ENCODE results near the gene ZKSCAN5.
A peak's percentile ranks its signal among the peaks of the same experiment; 100 is the strongest.

Gene ZKSCAN5

DNA sequence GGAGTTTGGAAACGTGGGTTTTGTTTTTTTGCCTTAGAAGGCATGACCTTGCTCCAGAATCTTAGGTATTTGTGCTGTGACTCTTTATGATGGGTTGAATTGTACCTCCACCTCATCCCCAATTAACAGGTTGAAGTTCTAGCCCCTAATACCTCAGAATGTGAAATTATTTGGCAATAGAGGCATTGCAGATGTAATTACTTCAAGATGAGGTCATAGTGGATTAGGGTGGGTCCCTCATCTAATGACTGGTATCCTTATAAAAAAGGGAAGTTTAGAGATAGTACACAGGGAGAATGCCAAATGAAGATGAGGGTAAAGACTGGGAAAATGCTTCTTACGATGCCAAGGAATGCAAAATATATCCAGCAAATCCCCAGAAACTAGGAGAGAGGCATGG is 50.5 kb downstream of the ZKSCAN5 start:
- H3K4me1 ChIP-seq (ENCODE audit: control insufficient read depth in 1 of 2, insufficient read depth in 1 of 2, low read depth in 1 of 2, low read length in 1 of 2) = peaks cover 34% of the 10 kb centered on the region in 2 experiments
- TF ChIP-seq, protein P1, sequence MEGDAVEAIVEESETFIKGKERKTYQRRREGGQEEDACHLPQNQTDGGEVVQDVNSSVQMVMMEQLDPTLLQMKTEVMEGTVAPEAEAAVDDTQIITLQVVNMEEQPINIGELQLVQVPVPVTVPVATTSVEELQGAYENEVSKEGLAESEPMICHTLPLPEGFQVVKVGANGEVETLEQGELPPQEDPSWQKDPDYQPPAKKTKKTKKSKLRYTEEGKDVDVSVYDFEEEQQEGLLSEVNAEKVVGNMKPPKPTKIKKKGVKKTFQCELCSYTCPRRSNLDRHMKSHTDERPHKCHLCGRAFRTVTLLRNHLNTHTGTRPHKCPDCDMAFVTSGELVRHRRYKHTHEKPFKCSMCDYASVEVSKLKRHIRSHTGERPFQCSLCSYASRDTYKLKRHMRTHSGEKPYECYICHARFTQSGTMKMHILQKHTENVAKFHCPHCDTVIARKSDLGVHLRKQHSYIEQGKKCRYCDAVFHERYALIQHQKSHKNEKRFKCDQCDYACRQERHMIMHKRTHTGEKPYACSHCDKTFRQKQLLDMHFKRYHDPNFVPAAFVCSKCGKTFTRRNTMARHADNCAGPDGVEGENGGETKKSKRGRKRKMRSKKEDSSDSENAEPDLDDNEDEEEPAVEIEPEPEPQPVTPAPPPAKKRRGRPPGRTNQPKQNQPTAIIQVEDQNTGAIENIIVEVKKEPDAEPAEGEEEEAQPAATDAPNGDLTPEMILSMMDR (IDR thresholded peaks at IDR 0.05) = no peak
- no peaks in the 10 kb centered on the region for H3K9me3 ChIP-seq
- H3K27ac ChIP-seq = no peak overlapping the region
- H3K4me3 ChIP-seq (ENCODE audit: low read depth in 1 of 2, low read length in 1 of 2) = no peak overlapping the region
- H3K36me3 ChIP-seq = peaks cover 7% of the 10 kb centered on the region
- H3K27me3 ChIP-seq = no peaks in the 10 kb centered on the region

DNA sequence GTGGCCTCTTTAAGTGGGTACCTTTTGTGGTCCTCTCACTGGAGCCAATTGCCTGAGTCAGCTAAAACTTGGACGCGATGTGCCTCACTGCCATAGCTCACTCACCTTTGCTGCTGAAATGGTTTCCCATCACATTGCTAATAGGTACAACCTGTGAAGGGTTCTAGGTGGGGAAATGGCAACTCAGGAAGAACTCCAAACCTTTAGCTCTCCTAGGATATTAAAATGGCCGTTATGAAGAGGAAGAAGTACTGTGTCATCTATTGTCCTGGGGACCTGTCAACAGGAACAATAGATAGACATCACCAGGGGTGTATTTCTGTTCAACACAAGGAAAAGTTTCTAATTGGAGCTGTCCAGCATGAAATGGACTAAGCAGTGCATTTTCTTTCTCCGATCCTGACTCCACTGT is 52.7 kb downstream of the ZKSCAN5 start:
- Histone ChIP-seq H3K4me3 (ENCODE audit: low read depth in 1 of 2, low read length in 1 of 2) (peak overlapping the region; percentile 82 to 95), H3K9me3 (no peaks in the 10 kb centered on the region), H3K27ac (peak overlapping the region; percentile 97), H3K4me1 (ENCODE audit: control insufficient read depth in 1 of 2, insufficient read depth in 1 of 2, low read depth in 1 of 2, low read length in 1 of 2) (peaks cover 27% of the 10 kb centered on the region in 2 experiments), H3K36me3 (peaks cover 28% of the 10 kb centered on the region), H3K27me3 (no peaks in the 10 kb centered on the region)
- TF ChIP-seq, protein P1 (IDR thresholded peaks at IDR 0.05) = no peak

DNA sequence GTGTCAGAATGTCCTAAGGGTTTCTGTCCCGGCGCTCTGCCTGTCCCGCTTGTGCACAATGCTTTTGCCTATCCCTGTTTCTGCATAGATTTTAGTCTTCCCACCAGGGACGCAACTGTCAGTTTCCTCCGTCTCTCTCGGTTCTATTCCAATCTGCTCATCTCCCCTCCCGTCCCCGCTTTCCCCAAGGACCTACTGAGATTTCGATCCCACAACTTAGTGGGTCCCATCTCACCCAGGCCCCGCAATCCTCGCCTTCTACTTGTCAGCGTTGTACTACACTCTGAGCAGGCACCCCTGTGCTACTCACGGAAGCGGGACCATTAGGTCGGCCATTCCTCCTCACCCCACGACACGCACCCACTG is 53.5 kb downstream of the ZKSCAN5 start:
- Histone ChIP-seq H3K27ac (peak overlapping the region; percentile 97), H3K27me3 (no peaks in the 10 kb centered on the region), H3K9me3 (no peaks in the 10 kb centered on the region), H3K4me1 (ENCODE audit: control insufficient read depth in 1 of 2, insufficient read depth in 1 of 2, low read depth in 1 of 2, low read length in 1 of 2) (peaks cover 22 to 23% of the 10 kb centered on the region in 2 experiments), H3K4me3 (ENCODE audit: low read depth in 1 of 2, low read length in 1 of 2) (peak overlapping the region; percentile 82 to 95), H3K36me3 (peaks cover 36% of the 10 kb centered on the region)
- TF ChIP-seq, protein P1 (IDR thresholded peaks at IDR 0.05) = no peak

DNA sequence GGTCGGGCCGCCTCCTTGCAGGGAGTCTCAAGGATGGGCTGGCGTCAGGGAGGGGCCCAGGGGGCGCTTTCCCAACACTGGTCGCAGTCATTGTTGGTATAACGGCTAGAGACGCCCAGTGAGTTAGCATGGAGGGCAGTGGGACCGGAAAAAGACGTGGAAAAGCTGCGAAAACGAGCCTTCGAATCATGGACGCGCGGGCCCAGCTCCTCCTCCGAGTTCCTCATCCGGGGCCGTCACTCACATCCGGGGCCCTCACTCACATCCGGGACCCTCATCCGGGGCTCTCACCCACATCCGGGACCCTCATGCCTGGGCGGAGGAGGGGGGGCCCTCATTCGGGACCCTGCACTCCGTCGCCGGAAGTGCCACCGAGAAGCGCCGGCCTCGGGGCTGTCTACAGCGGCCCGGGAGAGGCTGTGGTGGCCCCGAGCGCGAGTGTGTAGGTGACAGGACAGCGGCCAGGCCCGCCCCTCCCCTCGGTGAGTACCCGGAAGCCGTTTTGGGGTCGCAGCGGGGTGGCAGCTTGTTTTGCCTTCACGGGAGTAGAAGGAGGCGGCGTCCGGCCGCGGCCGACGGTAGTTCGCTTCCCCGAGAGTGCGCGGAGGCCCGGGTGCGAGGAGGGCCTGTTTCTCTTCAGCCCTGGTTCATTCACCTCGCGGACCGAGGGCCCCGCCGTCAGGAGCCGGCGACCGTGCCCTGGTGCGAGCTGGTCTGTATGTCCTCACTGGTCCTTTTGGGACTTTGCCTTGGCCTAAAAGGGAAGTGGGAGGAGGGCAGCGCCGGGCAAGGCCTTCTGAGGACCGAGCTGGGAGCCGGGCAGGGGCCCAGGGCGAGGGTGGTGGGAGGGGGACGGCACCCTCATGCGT is 54.1 kb downstream of the ZKSCAN5 start, which contains the start of gene ZNF655:
Gene ZNF655, plus strand, starts transcription at position 337 of the 869 bp plus-strand sequence. CDS start 1,918 bp downstream, outside the sequence.
- TF ChIP-seq, protein P1 (IDR thresholded peaks at IDR 0.05) = peak; percentile 5
- H3K36me3 ChIP-seq = peaks cover 42% of the 10 kb centered on the region
- H3K4me1 ChIP-seq (ENCODE audit: control insufficient read depth in 1 of 2, insufficient read depth in 1 of 2, low read depth in 1 of 2, low read length in 1 of 2) = peaks cover 22 to 23% of the 10 kb centered on the region in 2 experiments
- peak within 1 kb of the TSS; percentile 97 for H3K27ac ChIP-seq
- H3K27me3 ChIP-seq = no peaks in the 10 kb centered on the region
- H3K4me3 ChIP-seq (ENCODE audit: low read depth in 1 of 2, low read length in 1 of 2) = peak within 1 kb of the TSS; percentile 82 to 95
- no peaks in the 10 kb centered on the region for H3K9me3 ChIP-seq

DNA sequence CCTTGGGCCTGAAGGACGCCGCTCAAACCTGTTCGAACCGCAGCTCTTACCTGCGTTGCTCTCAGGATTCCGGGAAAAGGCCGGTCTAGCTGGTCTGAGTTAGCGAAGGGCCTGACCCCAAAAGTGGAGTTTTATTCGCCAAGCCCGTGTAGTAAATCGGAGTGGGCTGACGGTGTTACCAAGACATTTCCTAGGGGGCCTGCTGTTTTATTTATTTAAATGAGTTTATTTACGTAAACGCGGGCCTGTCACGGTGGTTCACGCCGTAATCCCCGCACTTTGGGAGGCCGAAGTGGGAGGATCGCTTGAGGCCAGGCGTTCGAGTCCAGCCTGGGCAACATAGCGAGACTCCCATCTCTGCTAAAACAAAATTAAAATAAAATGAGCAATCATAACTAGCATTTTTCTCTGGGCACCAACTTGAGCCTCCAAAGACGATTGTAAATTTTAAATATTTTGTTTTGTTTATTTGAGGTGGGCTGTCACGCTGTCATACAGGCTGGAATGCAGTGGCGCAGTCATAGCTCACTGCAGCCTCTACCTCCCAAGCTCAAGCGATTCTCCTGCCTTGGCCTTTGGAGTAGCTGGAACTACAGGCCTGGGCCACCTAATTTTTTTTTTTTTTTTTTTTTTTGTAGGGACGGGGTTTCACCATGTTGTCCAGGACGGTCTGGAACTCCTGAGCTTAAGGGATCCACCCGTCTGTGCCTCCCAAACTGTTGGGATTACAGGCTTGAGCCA is 54.9 kb downstream of the ZKSCAN5 start:
- Histone ChIP-seq H3K27me3 (no peaks in the 10 kb centered on the region), H3K4me1 (ENCODE audit: control insufficient read depth in 1 of 2, insufficient read depth in 1 of 2, low read depth in 1 of 2, low read length in 1 of 2) (peaks cover 22 to 23% of the 10 kb centered on the region in 2 experiments), H3K27ac (peak overlapping the region; percentile 97), H3K36me3 (peaks cover 46% of the 10 kb centered on the region), H3K9me3 (no peaks in the 10 kb centered on the region), H3K4me3 (ENCODE audit: low read depth in 1 of 2, low read length in 1 of 2) (peak overlapping the region; percentile 82 to 95)
- TF ChIP-seq, protein P1 (IDR thresholded peaks at IDR 0.05) = no peak
